ENCODE results near the gene SMIM38. TPM values are rescaled to one million over a fixed set of nuclear protein-coding genes. Genes with fewer than 3 reads are reported as not detected.

SMIM38 gene
- total and polyA plus RNA-seq, 2 of the 4 experiments (the other 2 are of a cell fraction) = under 0.01 to 0.05 TPM

- Histone ChIP-seq H2BK15ac (ENCODE audit: low read depth, low read length) (no peak overlapping the region), H3K4me3 (ENCODE audit: insufficient read depth, low read depth, low read length) (no peak overlapping the region), H4K5ac (ENCODE audit: low read depth, low read length) (no peak overlapping the region), H3K18ac (ENCODE audit: low read depth, low read length) (no peak overlapping the region), H3K9me1 (ENCODE audit: insufficient read depth, low read length) (no peaks in the 10 kb centered on the region), H4K8ac (ENCODE audit: low read depth in 2 of 2, low read length in 2 of 2) (no peak overlapping the region), H3K4ac (ENCODE audit: low read depth, low read length) (no peak overlapping the region), H3K79me1 (ENCODE audit: low read depth in 1 of 2, low read length in 2 of 2) (no peaks in the 10 kb centered on the region), H2AK9ac (replicated peaks; ENCODE audit: low read depth, low read length, poor library complexity) (no peak overlapping the region), H3K9ac (ENCODE audit: low read depth, low read length) (no peak overlapping the region), H2BK120ac (ENCODE audit: low read depth, low read length) (no peak overlapping the region), H3K27ac (ENCODE audit: insufficient read depth, low read length) (no peak overlapping the region), H4K91ac (ENCODE audit: insufficient read depth, low read depth, low read length) (no peak overlapping the region), H3K27me3 (ENCODE audit: control insufficient read depth, insufficient read depth, low read length) (peaks cover 8% of the 10 kb centered on the region; the same call in 1 of the 2 replicates), H4K20me1 (ENCODE audit: insufficient read depth, low read length) (no peaks in the 10 kb centered on the region; the same call in 1 of the 2 replicates), H3K9me3 (ENCODE audit: control insufficient read depth, insufficient read depth, low read length) (peaks cover 5% of the 10 kb centered on the region; the same call in 1 of the 2 replicates), H3K56ac (ENCODE audit: extremely low read depth, insufficient read depth, low read length) (no peak overlapping the region), H2BK5ac (ENCODE audit: low read depth, low read length, poor library complexity, severe bottlenecking) (no peak overlapping the region), H3K23ac (ENCODE audit: low read depth, low read length) (no peak overlapping the region), H3K14ac (replicated peaks; ENCODE audit: low read depth, low read length) (no peak overlapping the region), H3K4me1 (ENCODE audit: control insufficient read depth, insufficient read depth, low read length) (no peaks in the 10 kb centered on the region), H3K4me2 (ENCODE audit: low read depth, low read length) (no peak overlapping the region), H3K36me3 (ENCODE audit: control insufficient read depth, insufficient read depth, low read length) (no peaks in the 10 kb centered on the region), H2BK20ac (ENCODE audit: low read depth, low read length) (no peak overlapping the region), H2AFZ (replicated peaks; ENCODE audit: low read length, poor library complexity) (no peak overlapping the region), H2AK5ac (ENCODE audit: low read depth, low read length) (no peak overlapping the region)
- CTCF ChIA-PET = no interaction called here
- TF ChIP-seq CHD1 (IDR thresholded peaks at IDR 0.05; ENCODE audit: low read depth, low read length) (no peak), MAFK (IDR thresholded peaks at IDR 0.05; ENCODE audit: low read depth, low read length) (no peak), USF2 (IDR thresholded peaks at IDR 0.05; ENCODE audit: low read depth, low read length) (no peak), MAZ (IDR thresholded peaks at IDR 0.05; ENCODE audit: borderline replicate concordance, low read depth, low read length) (no peak), CTCF (conservative IDR thresholded peaks at IDR 0.05; ENCODE audit: low read depth, low read length) (no peak), POLR2A (IDR thresholded peaks at IDR 0.05; ENCODE audit: low read depth, low read length) (no peak), BHLHE40 (IDR thresholded peaks at IDR 0.05; ENCODE audit: low read depth, low read length) (no peak), MXI1 (IDR thresholded peaks at IDR 0.05; ENCODE audit: borderline replicate concordance, low read depth, low read length) (no peak), SMC3 (IDR thresholded peaks at IDR 0.05; ENCODE audit: low read depth, low read length) (no peak), FOS (IDR thresholded peaks at IDR 0.05; ENCODE audit: low read depth, low read length) (no peak), NFE2L2 (IDR thresholded peaks at IDR 0.05; ENCODE audit: low read depth, low read length) (no peak)
- intact Hi-C loops (cut with micrococcal nuclease) (no loop called here), dilution Hi-C loops (cut with HindIII; ENCODE audit: low sequenced_read_pairs, unreplicated experiment) (no loop called here), in situ Hi-C loops (cut with MboI; ENCODE audit: low sequenced_read_pairs) (loop anchor here (5.0 to 25.0 kb wide), 2 partner anchors 564 to 1079 kb away; no protein-coding TSS in a partner anchor)
- no TSS peak for BruUV-seq (replicated peaks)
- POLR2A ChIA-PET (ENCODE audit: unreplicated experiment) = no interaction called here
- 71% methylated on average over 1 of the region's 7 CpGs; no CpG with 5 or more reads in 1 of the 2 experiments for whole genome bisulfite sequencing, 2 experiments (ENCODE audit: extremely low coverage in 2 of 2, insufficient read length in 1 of 2)
- ATAC-seq (ENCODE audit: low read depth) = no peak
- DNase-seq = no peak
Measured at GRCh38 chr11:69108030-69108429, 47.7 kb upstream of the SMIM38 start.

Data from IMR-90 (cell line).